Activated CD8-positive, alpha-beta memory T cell treated with anti-CD3 and anti-CD28 coated beads for 24 hours (primary cell): ENCODE results near the gene PRR12.
A peak's percentile ranks its signal among the peaks of the same experiment; 100 is the strongest.

Source experiments
- DNase-seq: peaks from one replicate; pipeline ENCODE4 v3.0.0-alpha.2; 2020

The PRR12 gene

GRCh38 chr19:49590971-49591730 lies at the start of gene PRR12:
Gene PRR12, plus strand, starts transcription at chr19:49591182. Its CDS starts 473 bp downstream, at chr19:49591655.
- peak; percentile 89 for DNase-seq

GRCh38 chr19:49541914-49542313 lies 49.1 kb upstream of the PRR12 start:
- DNase-seq: no peak

GRCh38 chr19:49542446-49542845 lies 48.5 kb upstream of the PRR12 start:
- DNase-seq: no peak

- no peak for DNase-seq
Observed at GRCh38 chr19:49543032-49543431, 48.0 kb upstream of the PRR12 start.

GRCh38 chr19:49544154-49544553 lies 46.8 kb upstream of the PRR12 start:
- DNase-seq: no peak

GRCh38 chr19:49546825-49547565 lies 44.0 kb upstream of the PRR12 start:
- peak; percentile 77 for DNase-seq

GRCh38 chr19:49549045-49549444 lies 41.9 kb upstream of the PRR12 start:
- no peak for DNase-seq

GRCh38 chr19:49551531-49551930 lies 39.5 kb upstream of the PRR12 start:
- DNase-seq: no peak

- DNase-seq: peak; percentile 68
Observed at GRCh38 chr19:49552749-49553148, 38.2 kb upstream of the PRR12 start.

- peak; percentile 77 for DNase-seq
Observed at GRCh38 chr19:49553451-49554271, 37.3 kb upstream of the PRR12 start.

- DNase-seq: peak; percentile 79
Observed at GRCh38 chr19:49554701-49555181, 36.2 kb upstream of the PRR12 start.

- peak; percentile 77 for DNase-seq
Observed at GRCh38 chr19:49555600-49556411, 35.2 kb upstream of the PRR12 start.

- DNase-seq: peak; percentile 78
Observed at GRCh38 chr19:49556412-49557398, 34.3 kb upstream of the PRR12 start.

- DNase-seq: no peak
Observed at GRCh38 chr19:49557641-49558325, 33.2 kb upstream of the PRR12 start.

- no peak for DNase-seq
Observed at GRCh38 chr19:49558591-49558990, 32.4 kb upstream of the PRR12 start.

- DNase-seq: no peak
Observed at GRCh38 chr19:49559443-49559842, 31.5 kb upstream of the PRR12 start.

GRCh38 chr19:49559928-49560327 lies 31.1 kb upstream of the PRR12 start:
- DNase-seq: peak; percentile 71

GRCh38 chr19:49560358-49560900 lies 30.6 kb upstream of the PRR12 start:
- peak; percentile 76 for DNase-seq

GRCh38 chr19:49564616-49565045 lies 26.4 kb upstream of the PRR12 start:
- DNase-seq: peak; percentile 66

- DNase-seq: no peak
Observed at GRCh38 chr19:49565261-49565660, 25.7 kb upstream of the PRR12 start.
